Left cardiac atrium (tissue), 4 donors: ENCODE results near the gene SPATA17. TPM values are rescaled to one million over a fixed set of nuclear protein-coding genes. Genes with fewer than 3 reads are reported as not detected.
"Not testable (repeated sequence)": the region's sequence is repeated elsewhere in the genome, so short reads cannot be mapped to it uniquely, and the experiment has no call there.

Experiments
- ATAC-seq, 2 donors: fragments of 200-7000 bp; cut with Tn5 transposase; one replicate each; pipeline ENCODE4 v1.9.1; 2020; ENCODE audit warnings: mild to moderate bottlenecking in 2 of 2, moderate library complexity in 2 of 2
- DNase-seq: peaks from one replicate; pipeline ENCODE4 v3.0.0-alpha.2; 2020
- intact Hi-C, 2 donors: fragments of 100-400 bp; cut with DNase I; formaldehyde crosslinking; loops; one replicate each; pipeline versions ENCODE4 v1.14.1 to v1.15.1; 2022 to 2023
- total RNA-seq, 2 donors: library from RNA; stranded (reverse); fragmentation: NEBNext Ultra II Directional; extraction: Animal tissue kit (Norgen Biotek cat#: 25700); gene quantifications; one replicate each; pipeline ENCODE4 v1.2.1, GENCODE V29; 2021
- donor health status: DM: no; HTN: yes; CAD: no.
- donor health status: DM: no; HTN: yes; CAD: no; lungs with severe emphysema.
- donor health status: DM: yes; HTN: yes; CAD: no.
- donor health status: Dilated cardiomyopathy.

SPATA17 gene
- total RNA-seq, 2 donors from 2014 or later: 1.2 to 1.8 TPM

GRCh38 chr1:217668351-217668940, 37.3 kb downstream of the SPATA17 start:
- intact Hi-C loops: no loop called here
- ATAC-seq: no peak
- DNase-seq: no peak

GRCh38 chr1:217673387-217673786, 42.2 kb downstream of the SPATA17 start:
- DNase-seq: no peak
- peak in 1 of 2 donors; percentile 37 for ATAC-seq
- intact Hi-C loops: no loop called here

GRCh38 chr1:217674028-217674729, 43.0 kb downstream of the SPATA17 start:
- intact Hi-C loops: no loop called here
- ATAC-seq: peak in 1 of 2 donors; percentile 30

GRCh38 chr1:217681806-217682205, 50.7 kb downstream of the SPATA17 start:
- intact Hi-C loops: no loop called here
- no peak for DNase-seq
- ATAC-seq: no peak

More at GRCh38 chr1:217674028-217674729, 43.0 kb downstream of the SPATA17 start:
- no peak for DNase-seq

GRCh38 chr1:217687511-217687910, 56.4 kb downstream of the SPATA17 start:
- intact Hi-C loops: no loop called here
- no peak for DNase-seq
- ATAC-seq: no peak

- ATAC-seq, DNase-seq, intact Hi-C loops: not testable (repeated sequence)
Measured at GRCh38 chr1:217696140-217696539, 65.0 kb downstream of the SPATA17 start.

GRCh38 chr1:217703326-217703725, 72.2 kb downstream of the SPATA17 start:
- intact Hi-C loops: no loop called here

GRCh38 chr1:217712925-217713597, 81.9 kb downstream of the SPATA17 start:
- no peak for ATAC-seq
- DNase-seq: no peak
- intact Hi-C loops: no loop called here

More at GRCh38 chr1:217703326-217703725, 72.2 kb downstream of the SPATA17 start:
- DNase-seq (no peak), ATAC-seq (no peak)

- intact Hi-C loops: no loop called here
- DNase-seq (no peak), ATAC-seq (no peak)
Measured at GRCh38 chr1:217715681-217716080, 84.5 kb downstream of the SPATA17 start.

GRCh38 chr1:217717959-217718358, 86.8 kb downstream of the SPATA17 start:
- intact Hi-C loops: no loop called here

GRCh38 chr1:217718873-217719272, 87.7 kb downstream of the SPATA17 start:
- DNase-seq (no peak), ATAC-seq (no peak)
- intact Hi-C loops: no loop called here

More at GRCh38 chr1:217717959-217718358, 86.8 kb downstream of the SPATA17 start:
- DNase-seq (no peak), ATAC-seq (no peak)

- no peak for DNase-seq
- ATAC-seq: no peak
- intact Hi-C loops: no loop called here
Measured at GRCh38 chr1:217721692-217722091, 90.5 kb downstream of the SPATA17 start.

GRCh38 chr1:217734973-217735372, 103.8 kb downstream of the SPATA17 start:
- intact Hi-C loops: no loop called here
- no peak for ATAC-seq
- DNase-seq: no peak

GRCh38 chr1:217747156-217747769, 116.1 kb downstream of the SPATA17 start:
- ATAC-seq (no peak), DNase-seq (no peak)
- intact Hi-C loops: no loop called here

- ATAC-seq (no peak), DNase-seq (no peak)
- intact Hi-C loops: no loop called here
Measured at GRCh38 chr1:217769768-217770167, 138.6 kb downstream of the SPATA17 start.

- ATAC-seq: no peak
- no peak for DNase-seq
- intact Hi-C loops: no loop called here
Measured at GRCh38 chr1:217770918-217771317, 139.8 kb downstream of the SPATA17 start.

GRCh38 chr1:217776693-217777092, 145.5 kb downstream of the SPATA17 start:
- no peak for ATAC-seq
- intact Hi-C loops: no loop called here
- DNase-seq: no peak

- intact Hi-C loops: no loop called here
- DNase-seq (no peak), ATAC-seq (no peak)
Measured at GRCh38 chr1:217781056-217781455, 149.9 kb downstream of the SPATA17 start.

GRCh38 chr1:217791091-217791490, 159.9 kb downstream of the SPATA17 start:
- no peak for DNase-seq
- ATAC-seq: no peak
- intact Hi-C loops: no loop called here

- DNase-seq (no peak), ATAC-seq (no peak)
- intact Hi-C loops: no loop called here
Measured at GRCh38 chr1:217805792-217806191, 174.6 kb downstream of the SPATA17 start.
